ENCODE data around the gene HHATL.

DNA sequence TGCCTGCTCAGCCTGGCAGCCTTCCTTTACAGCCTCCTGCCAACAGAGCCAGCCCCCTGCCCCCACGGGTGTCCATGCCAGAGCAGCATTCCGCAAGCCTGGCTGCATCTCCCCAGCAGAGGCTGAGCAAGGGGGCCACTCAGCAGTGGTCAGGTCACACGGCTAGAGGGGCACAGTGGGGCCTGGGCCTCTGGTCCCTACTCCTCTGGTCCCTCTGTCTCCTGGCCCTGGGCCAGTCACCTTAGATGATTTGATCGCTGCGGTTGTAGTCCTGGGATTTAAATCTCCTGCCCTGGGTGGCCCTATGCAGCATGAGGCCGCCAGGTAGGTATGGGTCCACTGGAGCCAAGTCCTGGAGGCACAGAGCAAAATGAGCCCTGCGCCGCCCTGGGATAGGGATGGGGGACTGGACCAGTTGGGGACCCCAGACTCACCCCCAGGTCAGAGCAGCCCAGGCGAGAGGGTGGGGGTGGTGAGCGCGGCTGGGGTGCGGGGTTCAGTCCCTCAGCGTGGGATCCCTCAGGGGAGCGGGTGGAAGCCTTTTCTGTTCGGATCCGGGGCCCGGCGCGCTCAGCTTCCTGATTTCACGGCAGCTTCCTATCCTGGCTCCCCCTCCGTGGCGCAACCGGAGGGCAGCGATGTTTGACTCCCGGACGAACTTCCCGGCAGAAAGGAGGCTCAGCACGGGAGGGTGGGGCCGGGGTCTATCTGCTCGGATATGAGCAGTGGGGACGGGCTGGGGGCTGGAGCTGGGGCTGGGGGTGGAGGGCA is 48.9 kb downstream of the HHATL start, which contains the start of gene ZBTB47:
- TF ChIP-seq, protein P1, sequence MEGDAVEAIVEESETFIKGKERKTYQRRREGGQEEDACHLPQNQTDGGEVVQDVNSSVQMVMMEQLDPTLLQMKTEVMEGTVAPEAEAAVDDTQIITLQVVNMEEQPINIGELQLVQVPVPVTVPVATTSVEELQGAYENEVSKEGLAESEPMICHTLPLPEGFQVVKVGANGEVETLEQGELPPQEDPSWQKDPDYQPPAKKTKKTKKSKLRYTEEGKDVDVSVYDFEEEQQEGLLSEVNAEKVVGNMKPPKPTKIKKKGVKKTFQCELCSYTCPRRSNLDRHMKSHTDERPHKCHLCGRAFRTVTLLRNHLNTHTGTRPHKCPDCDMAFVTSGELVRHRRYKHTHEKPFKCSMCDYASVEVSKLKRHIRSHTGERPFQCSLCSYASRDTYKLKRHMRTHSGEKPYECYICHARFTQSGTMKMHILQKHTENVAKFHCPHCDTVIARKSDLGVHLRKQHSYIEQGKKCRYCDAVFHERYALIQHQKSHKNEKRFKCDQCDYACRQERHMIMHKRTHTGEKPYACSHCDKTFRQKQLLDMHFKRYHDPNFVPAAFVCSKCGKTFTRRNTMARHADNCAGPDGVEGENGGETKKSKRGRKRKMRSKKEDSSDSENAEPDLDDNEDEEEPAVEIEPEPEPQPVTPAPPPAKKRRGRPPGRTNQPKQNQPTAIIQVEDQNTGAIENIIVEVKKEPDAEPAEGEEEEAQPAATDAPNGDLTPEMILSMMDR (IDR thresholded peaks at IDR 0.05; ENCODE audit: insufficient read depth, low read depth, low read length): no peak
- TF ChIP-seq EZH2 (IDR thresholded peaks at IDR 0.05; ENCODE audit: insufficient read depth, low read length): no peak
